ENCODE results near the gene ACTA2. TPM values are rescaled to one million over a fixed set of nuclear protein-coding genes. Genes with fewer than 3 reads are reported as not detected.
A peak's percentile ranks its signal among the peaks of the same experiment; 100 is the strongest.

ACTA2 gene
- total RNA-seq, 1 experiment from 2014 or later = 1.3 TPM

- Histone ChIP-seq H3K4me3 (ENCODE audit: low read length) (peak overlapping the region; percentile 92), H3K27me3 (ENCODE audit: low read length) (no peaks in the 10 kb centered on the region), H3K4me1 (ENCODE audit: low read length) (peaks cover 65% of the 10 kb centered on the region), H3K27ac (ENCODE audit: low read length) (peak overlapping the region; percentile 99), H3K36me3 (ENCODE audit: insufficient read depth, low read length) (no peaks in the 10 kb centered on the region), H3K9me2 (replicated peaks; ENCODE audit: insufficient read depth, low read length) (no peaks in the 10 kb centered on the region), H3K9ac (ENCODE audit: low read length) (peak overlapping the region; percentile 98), H3K9me3 (ENCODE audit: low read length) (no peaks in the 10 kb centered on the region), H3K79me2 (ENCODE audit: low read length) (peaks cover 53% of the 10 kb centered on the region), H3K4me2 (ENCODE audit: low read depth, low read length, poor library complexity, severe bottlenecking) (peak overlapping the region; percentile 85), H4K20me1 (ENCODE audit: insufficient read depth, low read depth, low read length) (no peaks in the 10 kb centered on the region), H2AFZ (ENCODE audit: low read length) (no peak overlapping the region)
- DNase-seq = peak; percentile 72
Measured at GRCh38 chr10:88991899-88992320, 39.3 kb upstream of the ACTA2 start.

DNA sequence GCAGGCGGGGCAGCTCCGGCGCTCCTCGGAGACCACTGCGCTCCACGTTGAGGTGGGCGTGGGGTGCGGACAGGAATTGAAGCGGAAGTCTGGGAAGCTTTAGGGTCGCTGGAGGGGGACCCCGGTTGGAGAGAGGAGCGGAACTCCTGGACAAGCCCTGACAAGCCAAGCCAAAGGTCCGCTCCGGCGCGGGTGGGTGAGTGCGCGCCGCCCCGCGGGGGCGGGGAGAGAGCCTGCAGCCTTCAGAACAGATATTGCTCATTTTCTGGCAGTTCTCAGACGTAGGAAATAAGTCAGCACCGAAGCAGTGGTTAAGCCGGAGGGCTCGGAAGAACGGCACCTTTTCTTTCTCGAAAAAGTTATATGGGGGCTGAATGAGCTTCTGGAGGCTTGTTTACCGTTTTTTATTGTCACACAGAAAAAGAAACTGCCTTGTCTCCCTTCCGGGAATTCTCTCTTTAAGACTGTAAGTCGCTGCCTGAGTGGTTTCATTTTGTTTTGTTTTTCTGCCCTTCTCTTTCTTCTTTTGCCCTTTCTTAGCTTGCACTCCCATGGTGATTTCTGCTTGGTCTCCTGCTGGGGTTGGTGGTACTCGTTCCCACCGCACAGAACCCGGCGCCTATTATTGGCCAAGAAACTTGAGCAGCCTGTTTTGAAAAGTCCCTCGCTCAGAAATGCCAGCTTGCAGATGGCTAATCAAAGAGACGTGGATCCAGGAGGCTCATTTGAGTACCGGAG lies 38.8 kb upstream of the ACTA2 start:
- peaks cover 59% of the 10 kb centered on the region for H3K4me1 ChIP-seq (ENCODE audit: low read length)
- peak overlapping the region; percentile 92 for H3K4me3 ChIP-seq (ENCODE audit: low read length)
- peaks cover 50% of the 10 kb centered on the region for H3K79me2 ChIP-seq (ENCODE audit: low read length)

GRCh38 chr10:88990384-88991160 lies 38.0 kb upstream of the ACTA2 start, which contains the start of gene FAS:
TSS of gene FAS (plus strand) at chr10:88990798. CDS start at chr10:88990877, 79 bp downstream.
- Histone ChIP-seq H3K9me2 (replicated peaks; ENCODE audit: insufficient read depth, low read length) (no peaks in the 10 kb centered on the region), H3K36me3 (ENCODE audit: insufficient read depth, low read length) (no peaks in the 10 kb centered on the region), H3K79me2 (ENCODE audit: low read length) (peaks cover 42% of the 10 kb centered on the region), H3K27ac (ENCODE audit: low read length) (peak within 1 kb of the TSS; percentile 99), H4K20me1 (ENCODE audit: insufficient read depth, low read depth, low read length) (no peaks in the 10 kb centered on the region), H3K9me3 (ENCODE audit: low read length) (no peaks in the 10 kb centered on the region), H2AFZ (ENCODE audit: low read length) (peak within 1 kb of the TSS; percentile 14; the same call in 1 of the 2 replicates), H3K4me2 (ENCODE audit: low read depth, low read length, poor library complexity, severe bottlenecking) (peak within 1 kb of the TSS; percentile 85), H3K4me3 (ENCODE audit: low read length) (peak within 1 kb of the TSS; percentile 92), H3K9ac (ENCODE audit: low read length) (peak within 1 kb of the TSS; percentile 98), H3K27me3 (ENCODE audit: low read length) (no peaks in the 10 kb centered on the region), H3K4me1 (ENCODE audit: low read length) (peaks cover 52% of the 10 kb centered on the region)
- peak; percentile 89 for DNase-seq

More for the DNA sequence above, 38.8 kb upstream of the ACTA2 start:
- peak; percentile 73 for DNase-seq
- Histone ChIP-seq H3K9me2 (replicated peaks; ENCODE audit: insufficient read depth, low read length) (no peaks in the 10 kb centered on the region), H2AFZ (ENCODE audit: low read length) (peak overlapping the region; percentile 14; the same call in 1 of the 2 replicates), H3K27ac (ENCODE audit: low read length) (peak overlapping the region; percentile 99), H4K20me1 (ENCODE audit: insufficient read depth, low read depth, low read length) (no peaks in the 10 kb centered on the region), H3K4me2 (ENCODE audit: low read depth, low read length, poor library complexity, severe bottlenecking) (peak overlapping the region; percentile 85), H3K36me3 (ENCODE audit: insufficient read depth, low read length) (no peaks in the 10 kb centered on the region), H3K27me3 (ENCODE audit: low read length) (no peaks in the 10 kb centered on the region), H3K9ac (ENCODE audit: low read length) (peak overlapping the region; percentile 98), H3K9me3 (ENCODE audit: low read length) (no peaks in the 10 kb centered on the region)

DNA sequence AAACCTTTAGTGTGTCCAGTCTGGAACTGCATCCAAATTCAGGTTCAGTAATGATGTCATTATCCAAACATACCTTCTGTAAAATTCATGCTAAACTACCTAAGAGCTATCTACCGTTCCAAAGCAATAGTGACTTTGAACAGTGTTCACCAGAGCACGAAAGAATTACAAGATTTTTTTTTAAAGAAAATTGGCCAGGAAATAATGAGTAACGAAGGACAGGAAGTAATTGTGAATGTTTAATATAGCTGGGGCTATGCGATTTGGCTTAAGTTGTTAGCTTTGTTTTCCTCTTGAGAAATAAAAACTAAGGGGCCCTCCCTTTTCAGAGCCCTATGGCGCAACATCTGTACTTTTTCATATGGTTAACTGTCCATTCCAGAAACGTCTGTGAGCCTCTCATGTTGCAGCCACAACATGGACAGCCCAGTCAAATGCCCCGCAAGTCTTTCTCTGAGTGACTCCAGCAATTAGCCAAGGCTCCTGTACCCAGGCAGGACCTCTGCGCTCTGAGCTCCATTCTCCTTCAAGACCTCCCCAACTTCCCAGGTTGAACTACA lies 37.3 kb upstream of the ACTA2 start:
- Histone ChIP-seq H2AFZ (ENCODE audit: low read length) (no peak overlapping the region), H3K9me2 (replicated peaks; ENCODE audit: insufficient read depth, low read length) (no peaks in the 10 kb centered on the region), H3K27ac (ENCODE audit: low read length) (peak overlapping the region; percentile 99), H3K4me1 (ENCODE audit: low read length) (peaks cover 45% of the 10 kb centered on the region), H3K4me2 (ENCODE audit: low read depth, low read length, poor library complexity, severe bottlenecking) (peak overlapping the region; percentile 85), H4K20me1 (ENCODE audit: insufficient read depth, low read depth, low read length) (no peaks in the 10 kb centered on the region), H3K27me3 (ENCODE audit: low read length) (no peaks in the 10 kb centered on the region), H3K36me3 (ENCODE audit: insufficient read depth, low read length) (no peaks in the 10 kb centered on the region), H3K9me3 (ENCODE audit: low read length) (no peaks in the 10 kb centered on the region), H3K79me2 (ENCODE audit: low read length) (peaks cover 35% of the 10 kb centered on the region), H3K4me3 (ENCODE audit: low read length) (peak overlapping the region; percentile 92), H3K9ac (ENCODE audit: low read length) (peak overlapping the region; percentile 98)
- peak; percentile 58 for DNase-seq

GRCh38 chr10:88989423-88989822 lies 36.9 kb upstream of the ACTA2 start:
- no peaks in the 10 kb centered on the region for H3K36me3 ChIP-seq (ENCODE audit: insufficient read depth, low read length)
- H3K27me3 ChIP-seq (ENCODE audit: low read length) = no peaks in the 10 kb centered on the region
- peak overlapping the region; percentile 99 for H3K27ac ChIP-seq (ENCODE audit: low read length)
- peak overlapping the region; percentile 92 for H3K4me3 ChIP-seq (ENCODE audit: low read length)
- H3K9ac ChIP-seq (ENCODE audit: low read length) = peak overlapping the region; percentile 98
- DNase-seq = peak; percentile 87
- H3K9me2 ChIP-seq (replicated peaks; ENCODE audit: insufficient read depth, low read length) = no peaks in the 10 kb centered on the region
- no peaks in the 10 kb centered on the region for H3K9me3 ChIP-seq (ENCODE audit: low read length)
- peak overlapping the region; percentile 85 for H3K4me2 ChIP-seq (ENCODE audit: low read depth, low read length, poor library complexity, severe bottlenecking)
- H3K4me1 ChIP-seq (ENCODE audit: low read length) = peaks cover 41% of the 10 kb centered on the region
- H4K20me1 ChIP-seq (ENCODE audit: insufficient read depth, low read depth, low read length) = no peaks in the 10 kb centered on the region
- peaks cover 33% of the 10 kb centered on the region for H3K79me2 ChIP-seq (ENCODE audit: low read length)
- no peak overlapping the region for H2AFZ ChIP-seq (ENCODE audit: low read length)

- Histone ChIP-seq H2AFZ (ENCODE audit: low read length) (no peak overlapping the region), H3K27me3 (ENCODE audit: low read length) (no peaks in the 10 kb centered on the region), H4K20me1 (ENCODE audit: insufficient read depth, low read depth, low read length) (no peaks in the 10 kb centered on the region), H3K79me2 (ENCODE audit: low read length) (peaks cover 18% of the 10 kb centered on the region), H3K4me1 (ENCODE audit: low read length) (peaks cover 25% of the 10 kb centered on the region), H3K9me3 (ENCODE audit: low read length) (no peaks in the 10 kb centered on the region), H3K36me3 (ENCODE audit: insufficient read depth, low read length) (no peaks in the 10 kb centered on the region), H3K4me3 (ENCODE audit: low read length) (no peak overlapping the region), H3K9ac (ENCODE audit: low read length) (no peak overlapping the region), H3K27ac (ENCODE audit: low read length) (no peak overlapping the region), H3K4me2 (ENCODE audit: low read depth, low read length, poor library complexity, severe bottlenecking) (no peak overlapping the region), H3K9me2 (replicated peaks; ENCODE audit: insufficient read depth, low read length) (no peaks in the 10 kb centered on the region)
- no peak for DNase-seq
Measured at GRCh38 chr10:88987840-88988239, 35.3 kb upstream of the ACTA2 start.

- Histone ChIP-seq H3K36me3 (ENCODE audit: insufficient read depth, low read length) (no peaks in the 10 kb centered on the region), H3K9me2 (replicated peaks; ENCODE audit: insufficient read depth, low read length) (no peaks in the 10 kb centered on the region), H3K4me3 (ENCODE audit: low read length) (no peak overlapping the region), H4K20me1 (ENCODE audit: insufficient read depth, low read depth, low read length) (no peaks in the 10 kb centered on the region), H3K27ac (ENCODE audit: low read length) (no peak overlapping the region), H2AFZ (ENCODE audit: low read length) (no peak overlapping the region), H3K4me1 (ENCODE audit: low read length) (peaks cover 22% of the 10 kb centered on the region), H3K4me2 (ENCODE audit: low read depth, low read length, poor library complexity, severe bottlenecking) (no peak overlapping the region), H3K9me3 (ENCODE audit: low read length) (no peaks in the 10 kb centered on the region), H3K9ac (ENCODE audit: low read length) (no peak overlapping the region), H3K79me2 (ENCODE audit: low read length) (peaks cover 12% of the 10 kb centered on the region), H3K27me3 (ENCODE audit: low read length) (no peaks in the 10 kb centered on the region)
- no peak for DNase-seq
Measured at GRCh38 chr10:88987243-88987725, 34.7 kb upstream of the ACTA2 start.
